H1 (cell line): ENCODE results near the gene AP2B1. TPM values are rescaled to one million over a fixed set of nuclear protein-coding genes. Genes with fewer than 3 reads are reported as not detected.

ENCODE experiments used
- CTCF ChIA-PET: fragments of 300-600 bp; sonication (Branson Sonifier 250); formaldehyde crosslinking; loops from one replicate; lab custom pipeline; 2021; ENCODE audit not compliant: partially characterized antibody; lab: Charles Lee
- POLR2A ChIA-PET: fragments of 300-600 bp; sonication (Branson Sonifier 250); formaldehyde crosslinking; loops from one replicate; lab custom pipeline; 2021; ENCODE audit warnings: inconsistent platforms; ENCODE audit not compliant: partially characterized antibody; lab: Charles Lee
- DNase-seq, 2 experiments: peaks; one replicate each; pipeline versions ENCODE4 v3.0.0 to v3.0.0-alpha.2; 2010 to 2022; ENCODE audit warnings: low spot score in 2 of 2, low read depth in 1 of 2, mixed read lengths in 1 of 2
- FAIRE-seq: peaks from 2 replicates; lab custom pipeline; 2011; peaks lifted over from hg19 to GRCh38; lab: Jason Lieb, UNC
- H2AFZ ChIP-seq: 2 replicates; pipeline ENCODE4 v1.8.1; 2012; ENCODE audit warnings: low read length, inconsistent platforms
- H2AK5ac ChIP-seq: 2 replicates; pipeline ENCODE4 v1.6.1; 2013; ENCODE audit warnings: low read depth, low read length
- H2BK120ac ChIP-seq: replicated peaks from 2 replicates; pipeline ENCODE3; 2013; ENCODE audit warnings: low read depth, low read length, inconsistent platforms
- H2BK12ac ChIP-seq: 2 replicates; pipeline ENCODE4 v1.6.1; 2013; ENCODE audit warnings: low read depth, low read length
- H2BK15ac ChIP-seq: 2 replicates; pipeline ENCODE4 v1.6.1; 2013; ENCODE audit warnings: low read length
- H2BK20ac ChIP-seq: 2 replicates; pipeline ENCODE4 v1.6.1; 2013; ENCODE audit warnings: low read length
- H2BK5ac ChIP-seq: 2 replicates; pipeline ENCODE4 v1.6.1; 2013; ENCODE audit warnings: low read depth, low read length
- H3K14ac ChIP-seq: 2 replicates; pipeline ENCODE4 v1.6.1; 2013; ENCODE audit warnings: inconsistent platforms; ENCODE audit not compliant: insufficient read length
- H3K18ac ChIP-seq: 2 replicates; pipeline ENCODE4 v1.6.1; 2013; ENCODE audit warnings: low read length; ENCODE audit errors: extremely low read depth
- H3K23ac ChIP-seq: 2 replicates; pipeline ENCODE4 v1.6.1; 2013; ENCODE audit warnings: inconsistent platforms; ENCODE audit not compliant: insufficient read length
- H3K23me2 ChIP-seq: 2 replicates; pipeline ENCODE4 v1.6.1; 2013; ENCODE audit warnings: low read depth, low read length
- H3K27ac ChIP-seq: 2 replicates; pipeline ENCODE4 v1.6.1; 2011; ENCODE audit warnings: low read depth, low read length, inconsistent platforms
- H3K27me3 ChIP-seq, 4 experiments: replicated peaks in 1 of 4; 1 replicate in 1 of 4; 2 replicates in 3 of 4; pipeline versions ENCODE4 v1.6.1 to v1.8.1; 2011 to 2013; ENCODE audit warnings: low read length in 3 of 4, mild to moderate bottlenecking in 3 of 4, inconsistent platforms in 2 of 4, mixed read lengths in 2 of 4, moderate library complexity in 1 of 4; ENCODE audit not compliant: control insufficient read depth in 3 of 4, insufficient read depth in 3 of 4; ENCODE audit errors: extremely low read depth in 1 of 4
- H3K36me3 ChIP-seq, 4 experiments: 2 replicates each; pipeline versions ENCODE4 v1.6.1 to v1.8.1; 2011 to 2013; ENCODE audit warnings: mild to moderate bottlenecking in 4 of 4, low read length in 3 of 4, moderate library complexity in 2 of 4, control low read depth in 1 of 4, inconsistent platforms in 1 of 4; ENCODE audit not compliant: insufficient read depth in 4 of 4, control insufficient read depth in 2 of 4
- H3K4ac ChIP-seq: replicated peaks from 2 replicates; pipeline ENCODE3; 2013; ENCODE audit warnings: low read length, low read depth, mixed read lengths, inconsistent platforms; ENCODE audit not compliant: insufficient read length
- H3K4me1 ChIP-seq, 4 experiments: replicated peaks in 1 of 4; 1 replicate in 1 of 4; 2 replicates in 3 of 4; pipeline versions ENCODE4 v1.6.1 to v1.8.1; 2011 to 2013; ENCODE audit warnings: low read length in 3 of 4, inconsistent platforms in 2 of 4, mixed read lengths in 1 of 4; ENCODE audit not compliant: insufficient read depth in 4 of 4, control insufficient read depth in 3 of 4
- H3K4me2 ChIP-seq, 2 experiments: 2 replicates each; pipeline versions ENCODE4 v1.6.1 to v1.8.1; 2011 to 2013; ENCODE audit warnings: low read depth in 2 of 2, low read length in 2 of 2, control low read depth in 1 of 2, inconsistent platforms in 1 of 2, mild to moderate bottlenecking in 1 of 2; ENCODE audit not compliant: insufficient read depth in 1 of 2
- H3K4me3 ChIP-seq, 4 experiments: fragments of 200-600, 300-600 bp in 1 of 4; sonication (generic), shearing (Covaris generic), sonication (Bioruptor Twin) in 1 of 4; 2 replicates each; pipeline versions ENCODE4 v1.5.1 to v1.8.1; 2011 to 2016; ENCODE audit warnings: low read length in 4 of 4, low read depth in 3 of 4, control low read depth in 2 of 4, inconsistent platforms in 2 of 4, mild to moderate bottlenecking in 2 of 4, mixed read lengths in 1 of 4, moderate library complexity in 1 of 4; ENCODE audit not compliant: insufficient read depth in 2 of 4; ENCODE audit errors: extremely low read depth in 1 of 4
- H3K56ac ChIP-seq: replicated peaks from 2 replicates; pipeline ENCODE3; 2013; ENCODE audit warnings: low read depth, mild to moderate bottlenecking, mixed read lengths, low read length, inconsistent platforms; ENCODE audit not compliant: insufficient read length
- H3K79me1 ChIP-seq: 2 replicates; pipeline ENCODE4 v1.6.1; 2013; ENCODE audit warnings: low read depth, low read length, control low read depth
- H3K79me2 ChIP-seq, 2 experiments: 2 replicates each; pipeline versions ENCODE4 v1.6.1 to v1.8.1; 2012 to 2013; ENCODE audit warnings: low read length in 2 of 2, mild to moderate bottlenecking in 2 of 2, inconsistent platforms in 1 of 2; ENCODE audit not compliant: insufficient read depth in 2 of 2, control insufficient read depth in 1 of 2
- H3K9ac ChIP-seq, 4 experiments: replicated peaks in 1 of 4; 1 replicate in 1 of 4; 2 replicates in 3 of 4; pipeline versions ENCODE4 v1.6.1 to v1.8.1; 2011 to 2013; ENCODE audit warnings: low read depth in 3 of 4, low read length in 3 of 4, control low read depth in 2 of 4, mild to moderate bottlenecking in 2 of 4, moderate library complexity in 2 of 4, inconsistent platforms in 1 of 4; ENCODE audit errors: extremely low read depth in 1 of 4
- H3K9me3 ChIP-seq, 2 experiments: 2 replicates each; pipeline versions ENCODE4 v1.6.1 to v1.8.1; 2012 to 2013; ENCODE audit warnings: mild to moderate bottlenecking in 2 of 2, moderate library complexity in 2 of 2, control low read depth in 1 of 2, inconsistent platforms in 1 of 2, low read depth in 1 of 2, low read length in 1 of 2, mixed read lengths in 1 of 2; ENCODE audit not compliant: insufficient read depth in 2 of 2
- H4K20me1 ChIP-seq, 2 experiments: replicated peaks in 1 of 2; 2 replicates each; pipeline versions ENCODE3 to v1.8.1; 2011 to 2013; ENCODE audit warnings: inconsistent platforms in 2 of 2, low read length in 2 of 2, mild to moderate bottlenecking in 1 of 2; ENCODE audit not compliant: insufficient read depth in 2 of 2, control insufficient read depth in 1 of 2
- H4K5ac ChIP-seq: 2 replicates; pipeline ENCODE4 v1.6.1; 2013; ENCODE audit warnings: low read length, low read depth, mixed read lengths, inconsistent platforms; ENCODE audit not compliant: insufficient read length
- H4K8ac ChIP-seq: 2 replicates; pipeline ENCODE4 v1.8.0; 2013; ENCODE audit warnings: mild to moderate bottlenecking, moderate library complexity, low read length, inconsistent platforms; ENCODE audit not compliant: insufficient read depth; ENCODE audit errors: extremely low read depth
- H4K91ac ChIP-seq: replicated peaks from 2 replicates; pipeline ENCODE3; 2013; ENCODE audit warnings: low read length, mixed read lengths, inconsistent platforms; ENCODE audit not compliant: insufficient read length
- SUZ12 ChIP-seq: fragments of 200-600 bp; sonication (generic); IDR thresholded peaks from 2 replicates; pipeline ENCODE4 v1.6.1; 2012; ENCODE audit warnings: mild to moderate bottlenecking, inconsistent platforms, low read length, moderate library complexity, mixed read lengths
- YY1 ChIP-seq: IDR thresholded peaks from 2 replicates; pipeline ENCODE4 v1.6.1; 2011; ENCODE audit warnings: low read depth, mild to moderate bottlenecking, low read length
- WGBS, 2 experiments: shearing (Covaris generic) in 1 of 2; methylation state at CpG; one replicate each; pipeline versions ENCODE4 v1.1.6 to v1.1.7; 2013 to 2015; ENCODE audit warnings: low lambda C conversion rate in 2 of 2, mixed read lengths in 2 of 2, inconsistent platforms in 1 of 2, low coverage in 1 of 2, missing lambda C conversion rate in 1 of 2; ENCODE audit not compliant: insufficient replicate concordance in 2 of 2, insufficient coverage in 1 of 2, insufficient read length in 1 of 2; ENCODE audit errors: extremely low coverage in 1 of 2, missing lambda C conversion rate in 1 of 2; 5-methylcytosine and 5-hydroxymethylcytosine counted together
- polyA plus RNA-seq, 7 experiments: library from polyadenylated mRNA; depleted of rRNA in 3 of 7; stranded (reverse) in 5 of 7; unstranded in 2 of 7; fragments of >200 nt in 5 of 7; fragments of 200-250 nt in 2 of 7; gene quantifications; 1 replicate in 5 of 7; 2 replicates in 1 of 7; 4 replicates in 1 of 7; pipeline versions ENCODE4 v1.2.1 to v1.2.3, GENCODE V29; 2011 to 2013; ENCODE audit warnings: missing spikeins in 2 of 7, mixed read lengths in 2 of 7
- total RNA-seq: library from RNA; stranded (reverse); fragmentation: NEBNext Ultra II Directional; extraction: Animal tissue kit (Norgen Biotek cat#: 25700); gene quantifications from 2 replicates; pipeline ENCODE4 v1.2.1, GENCODE V29; 2021

AP2B1 gene
- total and polyA plus RNA-seq, 2 of the 8 experiments (the other 6 are each of a cell fraction or from before 2014, with no cell fraction given), result 95.5 to 199 TPM

DNA sequence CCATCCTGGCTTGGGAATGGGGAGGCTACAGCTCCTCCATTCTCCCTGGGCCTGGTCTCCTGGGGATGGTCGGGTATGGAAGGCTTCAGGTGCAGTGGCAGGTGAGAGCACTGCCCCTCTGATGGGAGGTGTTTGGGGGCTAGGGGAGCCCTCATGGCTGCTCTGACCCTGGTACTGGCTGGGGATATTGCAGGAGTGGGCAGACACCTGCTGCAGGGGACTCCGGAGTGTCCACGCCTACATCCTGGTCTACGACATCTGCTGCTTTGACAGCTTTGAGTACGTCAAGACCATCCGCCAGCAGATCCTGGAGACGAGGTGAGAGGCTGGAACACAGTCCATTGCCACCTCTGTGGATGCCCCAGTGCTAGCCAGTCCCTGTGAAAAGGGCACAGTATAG lies 153.1 kb downstream of the AP2B1 start:
- Histone ChIP-seq H2BK120ac (no peak overlapping the region), H3K27ac (no peak overlapping the region), H3K79me1 (no peaks in the 10 kb centered on the region; the same call in 1 of the 2 replicates), H3K4ac (no peak overlapping the region), H3K23me2 (peaks cover 5% of the 10 kb centered on the region; the same call in 1 of the 2 replicates), H3K9me3 (peaks cover 8 to 11% of the 10 kb centered on the region in 2 experiments; a peak in 2 of 4 replicates), H3K27me3 (peaks cover 11 to 39% (median 34%) of the 10 kb centered on the region in 4 experiments), H3K79me2 (no peaks in the 10 kb centered on the region), H3K4me3 (no peak overlapping the region), H3K14ac (no peak overlapping the region), H2AK5ac (no peak overlapping the region), H3K56ac (no peak overlapping the region), H3K23ac (no peak overlapping the region), H3K18ac (no peak overlapping the region), H2BK15ac (no peak overlapping the region), H4K8ac (no peak overlapping the region), H3K9ac (no peak overlapping the region), H3K4me1 (peaks cover 0 to 9% (median 0%) of the 10 kb centered on the region in 4 experiments; a peak in 4 of 7 replicates), H3K36me3 (peaks cover 0 to 8% (median 0%) of the 10 kb centered on the region in 4 experiments; a peak in 1 of 8 replicates), H4K5ac (no peak overlapping the region), H2AFZ (no peak overlapping the region), H4K91ac (no peak overlapping the region), H4K20me1 (peaks cover 0 to 14% of the 10 kb centered on the region in 2 experiments), H2BK12ac (no peak overlapping the region), H3K4me2 (no peak overlapping the region; a peak in 1 of 4 replicates), H2BK20ac (no peak overlapping the region), H2BK5ac (no peak overlapping the region)
- ChIA-PET CTCF (interaction anchor here (0.8 to 3.4 kb wide), 9 partner anchors 8 to 144 kb away, joined by 3 to 14 read pairs (median 3); partner anchors contain the start of gene RASL10B), POLR2A (interaction anchor here (0.8 to 1.6 kb wide), 7 partner anchors 8 to 127 kb away, joined by 3 to 7 read pairs (median 3); partner anchors contain the start of genes RASL10B and TAF15)
- DNase-seq, result no peak
- 84% methylated on average over 7 of the region's 7 CpGs; no CpG with 5 or more reads in 1 of the 2 experiments for WGBS, 2 experiments
- no peak for FAIRE-seq
- TF ChIP-seq YY1, result no peak
- TF ChIP-seq SUZ12, result no peak
